NCI-H187 treated with DMSO at 0.1 percent for 48 hours (cell line): ENCODE results near the gene HSP90AB1.

Source experiments
- DNase-seq: peaks from one replicate; lab custom pipeline; 2025; lab: John Stamatoyannopoulos, UW

HSP90AB1 gene

DNA sequence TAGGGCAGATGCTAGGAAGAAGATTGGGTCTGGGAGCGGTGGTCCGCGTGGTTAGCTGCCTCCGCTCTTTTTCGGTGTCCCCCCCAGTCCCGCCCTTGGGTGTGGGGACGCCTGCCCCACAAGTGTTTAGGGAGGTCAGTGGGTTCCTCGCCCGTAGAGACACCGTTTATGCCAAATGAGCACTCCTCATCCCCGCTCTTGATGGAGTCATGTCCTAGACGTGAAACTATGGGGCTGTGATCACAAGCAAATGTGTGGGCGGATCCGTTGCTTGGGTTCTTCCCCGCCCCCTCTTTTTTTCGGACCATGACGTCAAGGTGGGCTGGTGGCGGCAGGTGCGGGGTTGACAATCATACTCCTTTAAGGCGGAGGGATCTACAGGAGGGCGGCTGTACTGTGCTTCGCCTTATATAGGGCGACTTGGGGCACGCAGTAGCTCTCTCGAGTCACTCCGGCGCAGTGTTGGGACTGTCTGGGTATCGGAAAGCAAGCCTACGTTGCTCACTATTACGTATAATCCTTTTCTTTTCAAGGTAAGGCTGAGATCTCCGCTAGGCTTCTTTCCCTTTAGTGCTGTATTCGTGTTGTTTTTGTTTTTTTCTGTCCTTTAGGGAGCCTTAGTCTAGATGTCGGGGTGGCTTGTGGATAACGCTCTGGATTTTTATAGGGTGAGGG is at the start of gene HSP90AB1:
TSS of gene HSP90AB1 (plus strand) at position 439 of the 675 bp plus-strand sequence. CDS start 1,529 bp downstream, outside the sequence.
- peak; percentile 96 for DNase-seq

- DNase-seq = no peak
Observed at GRCh38 chr6:44198684-44199083, 48.2 kb upstream of the HSP90AB1 start.

DNA sequence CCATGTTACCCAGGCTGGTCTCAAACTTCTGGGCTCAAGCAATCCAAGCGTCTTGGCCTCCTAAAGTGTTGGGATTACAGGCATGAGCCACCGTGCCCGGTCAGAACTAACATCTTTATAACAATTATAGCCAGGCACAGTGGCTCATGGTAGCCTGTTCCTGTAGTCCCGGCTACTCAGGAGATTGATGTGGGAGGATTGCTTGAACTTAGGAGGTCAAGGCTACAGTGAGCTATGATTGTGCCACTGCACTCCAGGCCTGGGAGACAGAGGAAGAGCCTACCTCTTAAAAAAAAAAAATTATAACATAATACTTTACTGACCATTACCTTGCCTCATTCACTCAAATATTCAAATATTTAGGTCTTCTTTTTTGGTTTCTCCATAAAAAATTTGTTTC is 47.0 kb upstream of the HSP90AB1 start:
- no peak for DNase-seq

- DNase-seq = no peak
Observed at GRCh38 chr6:44201200-44201599, 45.7 kb upstream of the HSP90AB1 start.

GRCh38 chr6:44201638-44202303 is 45.1 kb upstream of the HSP90AB1 start:
- no peak for DNase-seq

DNA sequence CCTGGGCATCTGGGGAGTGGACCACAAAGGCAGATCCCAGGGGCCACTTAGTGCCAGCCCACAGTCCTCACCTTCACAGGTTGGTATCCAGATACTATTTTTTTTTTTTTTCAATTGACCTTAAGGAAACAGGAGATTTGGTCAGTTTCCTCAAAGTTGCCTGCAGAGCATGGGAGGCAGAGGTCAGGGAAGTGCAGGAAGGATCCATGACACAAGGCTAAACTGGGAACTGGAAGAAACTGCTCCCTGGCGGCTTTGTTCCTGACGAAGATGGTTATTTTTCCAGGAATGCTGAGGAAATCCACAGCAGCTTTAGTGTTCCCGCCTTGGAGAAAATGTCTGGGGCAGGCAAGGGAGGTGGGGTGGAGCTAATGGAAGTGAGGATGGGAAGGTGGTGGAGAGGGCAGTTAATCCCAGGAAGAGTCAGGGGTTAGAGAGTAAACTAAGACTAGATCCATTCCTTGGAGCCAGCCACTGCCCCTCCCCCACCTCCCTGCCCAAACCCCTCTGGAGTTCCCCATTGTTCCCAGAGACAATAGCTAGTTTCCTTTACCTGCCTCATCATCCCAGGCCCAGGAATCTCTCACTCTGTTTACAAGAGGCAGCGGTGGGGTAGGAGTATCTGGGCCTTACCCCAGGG is 44.4 kb upstream of the HSP90AB1 start:
- DNase-seq = no peak

DNA sequence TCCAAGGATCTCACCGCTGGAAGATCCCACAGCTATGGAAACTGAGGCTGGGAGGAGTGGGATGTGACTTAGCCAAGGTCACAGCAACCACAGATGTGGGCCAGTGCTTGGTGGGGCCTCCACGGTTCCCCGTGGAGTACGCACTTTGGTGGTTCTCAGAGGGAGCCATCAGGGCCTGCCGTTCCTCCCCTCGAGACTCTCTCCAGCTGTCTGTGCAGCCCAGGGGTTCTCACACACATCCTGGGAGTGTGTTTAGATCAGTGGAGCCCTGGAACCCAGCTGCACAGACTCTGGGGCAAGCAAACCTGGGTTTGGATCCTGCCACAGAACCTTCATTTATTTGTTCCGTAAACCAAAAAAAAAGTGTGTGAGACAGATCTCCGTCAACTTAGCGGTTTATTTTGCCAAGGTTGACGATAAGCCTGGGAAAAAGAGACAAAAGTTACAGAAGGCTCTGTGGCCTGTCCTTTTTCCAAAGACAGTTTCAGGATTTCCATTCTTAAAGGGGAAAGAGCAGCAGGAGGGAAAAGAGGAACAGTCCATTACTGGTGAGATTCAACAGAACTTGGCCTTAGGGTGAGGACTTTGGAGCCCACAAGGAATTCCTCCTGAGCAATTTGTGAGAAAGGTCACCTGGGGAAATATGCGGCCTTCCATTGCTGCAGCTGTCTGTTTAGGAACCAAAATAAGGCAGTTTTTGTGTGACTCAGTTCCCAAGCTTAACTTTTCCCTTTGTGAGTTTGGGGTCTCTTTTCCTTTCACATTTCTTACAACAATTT is 43.7 kb upstream of the HSP90AB1 start:
- DNase-seq = no peak

GRCh38 chr6:44203955-44204354 is 42.9 kb upstream of the HSP90AB1 start:
- DNase-seq = no peak

GRCh38 chr6:44207966-44208365 is 38.9 kb upstream of the HSP90AB1 start:
- no peak for DNase-seq

DNA sequence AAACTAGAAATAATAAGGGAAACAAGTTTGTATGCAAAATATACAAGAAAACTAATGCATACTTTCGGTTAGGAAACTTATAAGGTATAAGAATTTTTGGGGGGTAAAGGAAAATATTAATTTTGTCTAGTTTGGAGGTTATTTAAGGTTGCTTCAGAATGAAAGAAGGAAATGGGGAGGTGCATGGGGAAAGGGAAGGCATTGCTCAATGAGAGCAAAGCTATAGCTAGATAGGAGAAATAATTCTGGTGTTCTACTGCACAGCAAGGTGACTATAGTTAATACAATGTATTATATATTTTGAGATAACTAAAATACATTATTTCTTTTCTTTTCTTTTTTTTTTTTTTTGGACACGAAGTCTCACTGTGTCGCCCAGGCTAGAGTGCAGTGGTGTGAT is 35.6 kb upstream of the HSP90AB1 start:
- no peak for DNase-seq

DNA sequence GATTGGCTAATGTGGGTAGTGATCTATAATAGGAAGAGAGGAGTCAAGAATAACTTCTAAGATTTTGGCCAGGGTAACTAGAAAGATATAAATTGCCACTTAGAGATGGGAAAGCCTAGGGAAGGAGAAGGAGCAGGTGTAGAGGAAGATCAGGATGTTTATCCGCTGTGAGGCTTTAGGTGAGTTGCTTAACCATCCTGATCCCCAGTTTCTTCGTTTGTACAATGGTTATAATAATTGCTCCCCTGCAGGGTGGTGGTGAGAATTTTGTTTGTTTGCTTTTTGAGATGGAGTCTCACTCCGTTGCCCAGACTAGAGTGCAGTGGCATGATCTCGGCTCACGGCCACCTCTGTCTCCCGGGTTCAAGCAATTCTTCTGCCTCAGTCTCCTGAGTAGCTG is 32.6 kb upstream of the HSP90AB1 start:
- no peak for DNase-seq

DNA sequence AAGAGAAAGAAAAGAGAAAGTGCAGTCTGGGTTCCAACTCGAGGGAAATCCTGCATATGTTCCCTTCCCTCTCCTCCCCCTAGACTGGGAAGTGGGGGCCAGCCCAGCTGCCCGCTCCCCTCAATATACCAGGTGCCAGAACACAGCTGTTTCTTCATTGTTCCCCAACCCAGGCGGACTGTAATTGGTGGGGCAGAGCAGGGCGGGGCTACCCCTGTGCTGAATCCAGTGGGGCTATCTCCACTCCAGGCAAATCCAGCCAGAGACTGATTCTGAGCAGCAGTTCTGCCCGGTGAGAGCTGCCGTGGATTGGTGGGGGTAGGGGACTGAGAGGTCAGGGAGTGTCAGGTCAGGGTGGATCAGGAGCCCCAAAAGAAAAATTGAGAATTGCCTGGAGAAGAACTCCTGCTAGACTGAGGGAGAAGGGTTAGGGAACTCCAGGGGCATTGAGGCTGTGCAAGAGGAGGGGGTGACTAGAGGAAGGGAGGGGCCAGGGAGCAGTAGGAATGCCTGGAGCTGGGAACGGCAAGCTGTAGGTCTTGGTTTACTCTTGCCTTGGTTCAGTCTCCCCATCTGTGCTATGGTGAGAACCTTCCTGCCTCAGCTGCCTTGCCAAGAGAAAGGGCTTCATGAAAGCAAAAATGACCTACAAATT is 30.1 kb upstream of the HSP90AB1 start, which contains the start of gene MYMX:
TSS of gene MYMX (plus strand) at position 250 of the 655 bp plus-strand sequence. CDS start 546 bp downstream, outside the sequence.
- DNase-seq = no peak

- DNase-seq = no peak
Observed at GRCh38 chr6:44217332-44218143, 29.4 kb upstream of the HSP90AB1 start.

- DNase-seq = no peak
Observed at GRCh38 chr6:44219053-44219814, 27.7 kb upstream of the HSP90AB1 start.

DNA sequence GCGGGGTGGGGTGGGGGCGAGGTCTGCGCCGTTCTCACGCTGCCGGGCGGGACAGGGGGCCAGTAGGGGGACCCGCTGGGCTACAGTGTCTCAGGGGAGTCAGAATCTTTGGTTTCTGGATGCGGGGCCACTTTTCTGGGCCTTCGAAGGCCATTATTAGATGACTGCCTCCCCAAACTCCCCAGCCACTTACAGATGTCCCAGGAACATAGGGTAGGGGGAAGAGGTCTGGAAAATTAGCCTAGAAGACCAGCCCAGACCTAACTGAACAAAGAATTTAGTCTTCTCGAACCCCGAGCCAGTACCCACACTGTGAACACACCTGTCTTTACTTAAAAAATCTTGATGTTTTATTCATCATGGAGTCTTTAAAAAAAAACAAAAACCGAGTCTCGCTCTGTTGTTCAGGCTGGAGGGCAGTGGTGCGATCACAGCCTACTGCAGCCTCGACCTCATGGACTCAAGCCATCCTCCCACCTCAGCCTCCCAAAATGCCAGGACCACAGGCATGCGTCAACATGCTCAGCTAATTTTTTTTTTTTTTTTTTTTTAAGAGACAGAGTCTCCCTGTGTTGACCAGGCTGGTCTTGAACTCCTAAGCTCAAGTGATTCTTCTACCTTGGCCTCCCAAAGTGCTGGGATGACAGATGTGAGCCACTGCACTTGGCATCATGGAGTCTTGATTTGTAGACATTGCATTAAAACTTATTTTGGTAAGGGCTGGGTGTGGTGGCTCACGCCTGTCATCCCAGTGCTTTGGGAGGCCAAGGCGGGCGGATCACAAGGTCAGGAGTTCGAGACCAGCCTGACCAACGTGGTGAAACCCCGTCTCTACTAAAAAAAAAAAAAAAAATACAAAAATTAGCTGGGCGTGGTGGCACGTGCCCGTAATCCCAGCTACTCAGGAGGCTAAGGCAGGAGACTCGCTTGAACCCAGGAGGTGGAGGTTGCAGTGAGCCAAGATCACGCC is 26.8 kb upstream of the HSP90AB1 start:
- no peak for DNase-seq

DNA sequence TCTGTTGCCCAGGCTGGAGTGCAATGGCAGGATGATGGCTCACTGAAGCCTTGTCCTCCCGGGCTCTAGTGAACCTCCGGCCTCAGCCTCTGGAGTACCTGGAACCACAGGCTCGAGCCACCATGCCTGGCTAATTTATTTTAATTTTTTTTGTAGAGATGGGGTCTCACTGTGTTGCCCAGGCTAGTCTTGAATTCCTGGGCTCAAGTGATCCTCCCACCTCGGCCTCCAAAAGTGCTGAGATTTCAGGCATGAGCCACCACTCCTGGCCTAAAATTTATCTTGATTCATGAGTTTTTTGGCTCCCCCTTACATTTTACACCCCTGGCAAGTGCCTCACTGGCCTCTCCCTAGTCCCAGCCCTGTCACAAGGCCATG is 26.0 kb upstream of the HSP90AB1 start:
- DNase-seq = no peak

DNA sequence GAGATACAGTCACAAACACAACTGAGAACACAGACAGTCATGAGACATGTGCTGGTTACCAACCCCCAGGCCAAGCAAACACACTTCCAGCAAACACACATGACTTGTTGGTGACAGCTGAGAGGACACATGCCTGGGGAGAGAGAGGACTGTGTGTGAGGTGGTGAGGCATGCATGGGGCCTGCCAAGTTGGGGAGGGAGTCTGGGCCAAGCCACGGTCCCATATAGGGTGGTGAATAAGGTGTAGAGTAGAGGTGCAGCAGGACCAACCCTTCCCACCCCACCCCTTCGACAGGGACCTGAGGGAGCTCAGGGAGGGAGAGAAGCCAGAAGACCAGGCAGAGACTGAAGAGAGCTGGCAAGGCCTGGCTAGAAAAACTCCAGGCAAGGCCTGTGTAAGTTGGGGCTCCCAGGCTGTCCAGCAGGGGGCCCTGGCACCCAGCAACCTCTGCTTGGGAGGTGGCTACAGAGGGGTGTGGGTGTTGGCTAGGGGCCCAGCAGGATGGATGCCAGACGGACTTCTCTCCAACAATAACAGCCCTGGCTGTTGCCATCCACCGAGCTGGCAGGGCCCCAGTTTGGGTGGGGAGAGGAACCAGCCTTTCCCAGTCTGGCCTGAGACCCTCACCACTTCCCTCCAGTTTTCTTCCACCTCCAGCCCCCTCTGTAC is 25.5 kb upstream of the HSP90AB1 start:
- no peak for DNase-seq

DNA sequence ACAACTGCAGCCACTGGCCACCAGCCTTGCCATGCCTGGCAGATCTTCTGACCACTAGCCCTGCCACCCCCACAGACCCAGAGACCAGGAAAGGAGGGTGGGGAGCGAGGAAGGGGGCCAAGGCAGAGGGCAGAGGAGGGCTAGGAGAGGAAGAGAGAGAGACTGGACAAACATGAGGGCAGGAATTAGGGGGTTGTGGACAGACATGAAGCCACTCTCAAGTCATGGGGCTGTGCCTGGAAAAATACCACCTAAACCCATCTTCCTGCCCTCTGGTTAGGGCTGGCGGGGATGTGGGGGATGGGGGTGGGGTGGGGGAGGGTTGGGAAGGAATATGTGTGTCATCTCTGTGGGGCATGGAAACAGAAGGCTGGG is 25.0 kb upstream of the HSP90AB1 start:
- no peak for DNase-seq
